Right lung (tissue), 5 donors: Measurements from ENCODE around the gene PPP4C. TPM values are rescaled to one million over a fixed set of nuclear protein-coding genes. Genes with fewer than 3 reads are reported as not detected.
A peak's percentile ranks its signal among the peaks of the same experiment; 100 is the strongest.
"Not testable (repeated sequence)": the region's sequence is repeated elsewhere in the genome, so short reads cannot be mapped to it uniquely, and the experiment has no call there.

Experiments
- DNase-seq, 2 donors: peaks; one replicate each; pipeline ENCODE4 v3.0.0-alpha.2; 2013
- polyA plus RNA-seq, 5 donors: library from polyadenylated mRNA; unstranded; fragments of 120-200 nt; gene quantifications; one replicate each; pipeline versions ENCODE4 v1.2.1 to v1.2.3, GENCODE V29; 2013; ENCODE audit warnings: inconsistent platforms in 1 of 5, low replicate concordance in 1 of 5; ENCODE audit not compliant: insufficient read length in 5 of 5, insufficient read depth in 1 of 5

PPP4C gene
- polyA plus RNA-seq, 5 donors, result 60.9 to 90.8 (median 68.7) TPM

DNA sequence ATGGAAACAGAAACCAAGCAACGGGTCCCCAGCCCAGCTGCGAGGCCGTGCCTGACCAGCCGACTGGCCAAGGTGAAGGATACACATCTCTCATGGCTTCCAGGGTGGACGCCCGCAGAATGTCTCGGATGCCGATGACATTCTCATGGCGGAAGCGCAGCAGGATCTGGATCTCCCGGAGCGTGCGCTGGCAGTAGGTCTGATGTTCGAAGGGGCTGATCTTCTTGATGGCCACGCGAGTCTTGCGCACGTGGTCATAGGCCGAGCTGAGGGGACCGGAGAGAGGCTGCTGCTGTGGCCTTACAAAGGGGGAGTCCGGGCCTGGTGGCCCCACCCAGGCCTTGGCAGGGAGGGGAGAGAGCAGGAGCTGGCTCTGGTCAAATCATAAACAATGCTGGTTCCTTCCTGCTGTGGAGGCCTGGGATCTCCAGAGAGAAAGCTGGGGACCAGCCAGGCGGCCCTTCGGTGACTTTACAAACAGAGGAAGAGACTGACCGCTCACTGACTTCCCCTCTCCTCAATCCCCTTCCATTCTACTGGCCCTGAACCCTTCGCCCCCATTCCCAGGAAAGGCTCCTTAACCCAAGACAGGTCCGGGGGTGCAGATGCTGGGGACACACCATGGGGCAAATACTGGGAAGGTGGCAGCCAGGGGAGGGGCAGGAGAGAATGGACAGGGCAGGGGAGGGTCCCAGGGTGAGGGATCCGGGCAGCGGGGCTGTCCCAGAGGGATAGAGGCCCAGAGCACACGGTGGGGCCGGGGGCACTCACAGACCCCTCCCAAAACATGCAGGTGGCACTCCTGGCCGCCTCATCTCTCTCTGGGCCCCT lies 46.2 kb downstream of the PPP4C start:
- peak in 1 of 2 donors; percentile 42 for DNase-seq

DNA sequence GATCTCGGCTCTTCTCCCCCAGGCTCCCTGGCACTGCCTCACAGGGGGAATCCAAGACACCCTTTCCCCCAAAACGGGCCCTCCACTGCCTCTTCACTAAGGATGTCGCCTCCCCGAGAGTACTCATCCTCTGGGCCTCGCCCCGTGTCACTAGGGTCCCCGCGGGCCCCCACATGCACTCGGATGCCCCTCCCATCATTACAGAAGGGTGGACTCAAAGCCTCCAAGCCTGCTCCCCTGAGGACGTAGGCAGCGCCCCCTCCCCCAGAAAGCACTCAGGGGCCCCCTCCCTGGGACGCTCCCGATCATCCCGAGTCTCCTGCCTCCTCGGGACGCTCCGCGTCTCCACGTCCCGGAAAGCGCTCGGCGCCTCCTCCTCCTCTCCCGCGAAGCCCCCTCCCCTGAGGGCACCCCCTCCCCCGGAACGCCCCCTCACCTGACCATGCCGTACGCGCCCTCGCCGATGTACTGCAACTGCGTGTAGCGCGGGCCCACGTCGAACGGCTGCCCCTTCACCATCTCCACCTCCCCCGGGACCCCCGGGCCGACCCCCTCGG lies 46.9 kb downstream of the PPP4C start:
- DNase-seq, result peak; percentile 52 to 53

DNA sequence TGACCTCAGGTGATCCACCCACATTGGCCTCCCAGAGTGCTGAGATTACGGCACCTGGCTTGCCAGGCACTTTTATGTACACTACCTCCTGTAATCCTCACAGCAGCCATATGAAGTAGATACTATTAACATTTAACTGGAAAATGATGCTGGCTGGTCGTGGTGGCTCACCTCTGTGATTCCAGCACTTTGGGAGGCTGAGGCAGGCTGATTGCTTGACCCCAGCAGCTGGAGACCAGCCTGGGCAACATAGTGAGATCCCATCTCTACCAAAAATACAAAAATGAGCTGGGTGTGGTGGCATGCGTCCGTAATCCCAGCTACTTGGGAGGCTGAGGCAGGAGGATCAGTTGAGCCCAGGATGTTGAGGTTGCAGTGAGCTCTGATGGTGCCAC lies 49.2 kb downstream of the PPP4C start:
- no peak for DNase-seq

DNA sequence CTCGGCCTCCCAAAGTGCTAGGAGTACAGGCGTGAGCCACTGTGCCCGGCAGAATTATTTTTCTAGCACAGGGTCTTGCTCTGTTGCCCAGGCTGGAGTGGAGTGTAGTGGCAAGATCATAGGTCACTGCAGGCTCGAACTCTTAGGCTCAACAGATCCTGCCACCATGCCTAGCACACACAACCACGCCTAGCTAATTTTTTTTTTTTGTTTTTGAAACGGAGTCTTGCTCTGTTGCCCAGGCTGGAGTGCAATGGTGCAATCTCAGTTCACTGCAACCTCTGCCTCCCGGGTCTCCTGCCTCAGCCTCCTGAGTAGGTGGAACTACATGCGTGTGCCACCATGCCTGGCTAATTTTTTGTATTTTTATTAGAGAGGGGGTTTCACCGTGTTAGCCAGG lies 49.9 kb downstream of the PPP4C start:
- not testable (repeated sequence) for DNase-seq

DNA sequence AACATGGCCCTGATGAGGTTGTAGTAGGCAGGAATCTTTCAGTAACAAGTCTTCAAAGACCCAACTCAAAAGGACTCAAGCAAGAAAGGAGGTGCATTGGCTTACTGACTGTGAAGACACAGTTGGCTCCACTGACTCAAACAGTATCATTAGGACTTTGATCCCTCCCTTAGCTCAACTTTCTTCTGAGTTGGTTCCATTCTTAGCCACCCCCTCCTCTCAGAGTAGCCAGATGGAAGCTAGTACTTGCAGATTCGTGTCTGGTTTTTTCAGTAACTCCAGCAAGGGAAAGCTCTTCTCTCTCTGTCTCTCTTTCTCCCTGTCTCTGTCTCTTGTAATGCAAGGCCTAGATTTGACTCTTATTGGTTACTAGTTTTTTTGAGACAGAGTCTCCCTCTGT lies 52.2 kb downstream of the PPP4C start:
- DNase-seq, result no peak

DNA sequence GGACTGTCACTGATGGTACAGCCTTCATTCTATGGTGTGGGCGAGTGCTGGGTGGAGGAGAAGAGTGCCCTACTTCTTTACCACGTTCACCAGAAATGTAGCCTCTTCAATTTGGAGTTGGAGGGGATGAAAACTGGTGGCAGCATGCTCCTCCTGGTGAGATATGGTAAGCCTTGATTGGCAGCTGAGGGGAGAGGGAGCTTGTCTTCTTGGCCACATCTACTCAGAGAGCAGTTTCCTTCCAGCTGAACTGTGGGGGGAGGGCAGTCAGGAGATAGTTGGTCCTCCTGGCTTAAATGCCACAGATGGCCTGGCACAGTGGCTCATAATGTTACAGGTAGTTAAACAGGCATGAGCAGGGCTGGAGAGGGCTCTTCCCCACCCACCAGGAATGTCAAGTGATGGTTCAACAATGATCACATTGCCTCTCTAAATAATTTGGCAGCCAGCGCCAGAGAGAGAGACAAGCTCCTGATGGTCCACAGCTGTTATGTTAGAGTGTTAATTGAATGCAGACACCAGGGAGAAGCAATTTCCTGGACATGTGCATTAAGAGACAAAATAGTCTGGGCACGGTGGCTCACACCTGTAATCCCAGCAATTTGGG lies 56.2 kb downstream of the PPP4C start:
- no peak for DNase-seq

DNA sequence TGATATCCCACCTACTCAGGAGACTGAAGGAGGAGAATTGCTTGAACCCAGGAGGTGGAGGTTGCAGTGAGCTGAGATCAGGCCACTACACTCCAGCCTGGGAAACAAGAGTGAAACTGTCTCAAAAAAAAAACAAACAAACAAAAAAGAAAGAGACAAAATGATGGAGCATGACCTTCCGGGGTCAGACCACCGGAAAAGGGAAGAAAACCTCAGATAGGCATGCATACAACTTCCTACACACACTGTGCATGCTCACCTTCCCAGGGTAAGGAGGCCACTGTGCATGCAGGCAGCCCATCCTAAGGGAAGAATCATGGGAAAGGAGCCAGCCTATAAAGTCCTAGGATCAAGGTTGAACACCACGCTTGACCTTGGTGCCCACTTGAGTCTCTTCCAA lies 56.8 kb downstream of the PPP4C start:
- DNase-seq, result no peak

Other genes starting within 250 kb of the PPP4C start
- 10 to 100 TPM; 62.4 to 94.6 (median 84.3) TPM for gene CDIPT, start 212.8 kb upstream of the PPP4C start, polyA plus RNA-seq
- gene SEZ6L2, start 176.4 kb upstream of the PPP4C start, polyA plus RNA-seq, result 1 to 10 TPM; 4.1 to 7.8 (median 5.2) TPM
- under 1 TPM; 0.41 to 0.94 (median 0.63) TPM for gene ASPHD1, start 175.5 kb upstream of the PPP4C start, polyA plus RNA-seq
- gene KCTD13, start 149.8 kb upstream of the PPP4C start, polyA plus RNA-seq, result 10 to 100 TPM; 13.8 to 22.9 (median 21.4) TPM
- gene TMEM219, start 113.9 kb upstream of the PPP4C start, polyA plus RNA-seq, result 100 to 1,000 TPM in 4 of 5 donors, 10 to 100 TPM in 1; 94.6 to 126 (median 108) TPM
- gene TAOK2, start 102.1 kb upstream of the PPP4C start, polyA plus RNA-seq, result 10 to 100 TPM; 42.8 to 66.2 (median 54.0) TPM
- 10 to 100 TPM; 16.8 to 22.5 (median 19.8) TPM for gene HIRIP3, start 80.4 kb upstream of the PPP4C start, polyA plus RNA-seq
- gene INO80E, start 79.8 kb upstream of the PPP4C start, polyA plus RNA-seq, result 10 to 100 TPM; 45.5 to 70.9 (median 48.1) TPM
- gene DOC2A, start 65.0 kb upstream of the PPP4C start, polyA plus RNA-seq, result 1 to 10 TPM; 1.4 to 5.3 (median 3.8) TPM
- gene C16orf92, start 52.8 kb upstream of the PPP4C start, polyA plus RNA-seq, result not detected
- under 1 TPM; 0.66 to 0.97 (median 0.79) TPM for gene TLCD3B, start 44.7 kb upstream of the PPP4C start, polyA plus RNA-seq
- gene ALDOA, start 10.2 kb upstream of the PPP4C start, polyA plus RNA-seq, result 100 to 1,000 TPM; 251 to 539 (median 362) TPM
- 1 to 10 TPM in 4 of 5 donors, under 1 TPM in 1; 0.85 to 2.0 (median 1.3) TPM for gene TBX6, start 15.9 kb downstream of the PPP4C start, polyA plus RNA-seq
- 10 to 100 TPM; 49.0 to 73.2 (median 55.0) TPM for gene YPEL3, start 20.2 kb downstream of the PPP4C start, polyA plus RNA-seq
- 10 to 100 TPM; 11.0 to 18.4 (median 15.6) TPM for gene GDPD3, start 37.5 kb downstream of the PPP4C start, polyA plus RNA-seq
- gene MAPK3, start 47.2 kb downstream of the PPP4C start, polyA plus RNA-seq, result 100 to 1,000 TPM in 4 of 5 donors, 10 to 100 TPM in 1; 98.2 to 120 (median 114) TPM
- 10 to 100 TPM; 14.0 to 27.0 (median 17.9) TPM for gene CORO1A, start 107.6 kb downstream of the PPP4C start, polyA plus RNA-seq
- gene BOLA2B, start 117.7 kb downstream of the PPP4C start, polyA plus RNA-seq, result 10 to 100 TPM; 13.1 to 37.9 (median 20.1) TPM
- 10 to 100 TPM; 12.7 to 28.5 (median 21.3) TPM for gene SLX1A, start 117.9 kb downstream of the PPP4C start, polyA plus RNA-seq
- gene SULT1A3, start 123.3 kb downstream of the PPP4C start, polyA plus RNA-seq, result 10 to 100 TPM in 4 of 5 donors, 1 to 10 TPM in 1; 7.7 to 14.7 (median 10.4) TPM
- gene NPIPB13, start 172.5 kb downstream of the PPP4C start, polyA plus RNA-seq, result 10 to 100 TPM; 13.8 to 29.2 (median 21.1) TPM